Measurements from ENCODE around the gene KLHDC4. TPM values are rescaled to one million over a fixed set of nuclear protein-coding genes. Genes with fewer than 3 reads are reported as not detected.

The KLHDC4 gene
- total RNA-seq, 4 donors from 2014 or later, result 39.4 to 125 (median 63.6) TPM

- no peak for DNase-seq
- Histone ChIP-seq H3K27me3 (no peaks in the 10 kb centered on the region), H3K4me1 (peaks cover 0 to 4% (median 0%) of the 10 kb centered on the region in 4 donors), H3K36me3 (no peaks in the 10 kb centered on the region), H3K9me3 (no peaks in the 10 kb centered on the region), H3K27ac (no peak overlapping the region), H3K4me3 (no peak overlapping the region)
- TF ChIP-seq, protein P1, sequence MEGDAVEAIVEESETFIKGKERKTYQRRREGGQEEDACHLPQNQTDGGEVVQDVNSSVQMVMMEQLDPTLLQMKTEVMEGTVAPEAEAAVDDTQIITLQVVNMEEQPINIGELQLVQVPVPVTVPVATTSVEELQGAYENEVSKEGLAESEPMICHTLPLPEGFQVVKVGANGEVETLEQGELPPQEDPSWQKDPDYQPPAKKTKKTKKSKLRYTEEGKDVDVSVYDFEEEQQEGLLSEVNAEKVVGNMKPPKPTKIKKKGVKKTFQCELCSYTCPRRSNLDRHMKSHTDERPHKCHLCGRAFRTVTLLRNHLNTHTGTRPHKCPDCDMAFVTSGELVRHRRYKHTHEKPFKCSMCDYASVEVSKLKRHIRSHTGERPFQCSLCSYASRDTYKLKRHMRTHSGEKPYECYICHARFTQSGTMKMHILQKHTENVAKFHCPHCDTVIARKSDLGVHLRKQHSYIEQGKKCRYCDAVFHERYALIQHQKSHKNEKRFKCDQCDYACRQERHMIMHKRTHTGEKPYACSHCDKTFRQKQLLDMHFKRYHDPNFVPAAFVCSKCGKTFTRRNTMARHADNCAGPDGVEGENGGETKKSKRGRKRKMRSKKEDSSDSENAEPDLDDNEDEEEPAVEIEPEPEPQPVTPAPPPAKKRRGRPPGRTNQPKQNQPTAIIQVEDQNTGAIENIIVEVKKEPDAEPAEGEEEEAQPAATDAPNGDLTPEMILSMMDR (IDR thresholded peaks at IDR 0.05), result no peak
- no peak for TF ChIP-seq POLR2A (IDR thresholded peaks at IDR 0.05)
Measured at GRCh38 chr16:87675111-87675719, 90.6 kb downstream of the KLHDC4 start.

DNA sequence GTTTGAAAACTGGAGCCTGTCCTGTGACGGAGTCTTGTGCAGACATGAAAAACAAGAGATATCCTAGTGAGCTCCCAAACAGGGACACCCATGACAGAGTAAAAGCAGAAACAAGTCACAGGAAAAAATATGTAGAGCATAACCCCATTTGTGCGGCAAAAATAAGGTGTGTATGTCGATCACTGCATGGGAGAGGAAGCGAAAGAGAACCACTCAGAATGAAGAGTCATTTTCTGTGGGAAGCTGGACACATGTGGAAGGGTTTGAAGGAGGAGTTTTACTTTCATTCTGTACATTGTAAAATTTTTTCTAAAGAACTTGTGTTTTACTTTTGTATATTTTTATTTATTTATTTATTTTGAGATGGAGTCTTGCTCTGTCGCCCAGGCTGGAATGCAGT lies 91.4 kb downstream of the KLHDC4 start:
- DNase-seq, result no peak
- peak overlapping the region in 1 of 4 donors; percentile 25 for H3K27ac ChIP-seq
- H3K4me3 ChIP-seq, result no peak overlapping the region
- H3K36me3 ChIP-seq, result no peaks in the 10 kb centered on the region
- H3K9me3 ChIP-seq, result no peaks in the 10 kb centered on the region
- TF ChIP-seq, protein P1 (IDR thresholded peaks at IDR 0.05), result no peak
- TF ChIP-seq POLR2A (IDR thresholded peaks at IDR 0.05), result no peak
- no peaks in the 10 kb centered on the region for H3K27me3 ChIP-seq
- peaks cover 0 to 4% (median 0%) of the 10 kb centered on the region in 4 donors for H3K4me1 ChIP-seq

GRCh38 chr16:87671715-87672270 lies 94.0 kb downstream of the KLHDC4 start:
- H3K4me3 ChIP-seq, result no peak overlapping the region
- DNase-seq, result peak in 2 of 3 donors; percentile 42 to 55
- peak overlapping the region in 1 of 4 donors; percentile 67 for H3K27ac ChIP-seq
- H3K4me1 ChIP-seq, result peaks cover 0 to 4% (median 0%) of the 10 kb centered on the region in 4 donors
- no peak for TF ChIP-seq POLR2A (IDR thresholded peaks at IDR 0.05)
- TF ChIP-seq, protein P1 (IDR thresholded peaks at IDR 0.05), result no peak
- H3K9me3 ChIP-seq, result no peaks in the 10 kb centered on the region
- H3K27me3 ChIP-seq, result no peaks in the 10 kb centered on the region
- H3K36me3 ChIP-seq, result no peaks in the 10 kb centered on the region

GRCh38 chr16:87671221-87671620 lies 94.6 kb downstream of the KLHDC4 start:
- TF ChIP-seq, protein P1 (IDR thresholded peaks at IDR 0.05), result no peak
- no peak for TF ChIP-seq POLR2A (IDR thresholded peaks at IDR 0.05)
- no peaks in the 10 kb centered on the region for H3K36me3 ChIP-seq
- no peaks in the 10 kb centered on the region for H3K27me3 ChIP-seq

GRCh38 chr16:87669672-87670071 lies 96.1 kb downstream of the KLHDC4 start:
- DNase-seq, result no peak
- Histone ChIP-seq H3K36me3 (no peaks in the 10 kb centered on the region), H3K27ac (no peak overlapping the region), H3K9me3 (no peaks in the 10 kb centered on the region), H3K4me3 (no peak overlapping the region), H3K27me3 (no peaks in the 10 kb centered on the region), H3K4me1 (peaks cover 0 to 4% (median 0%) of the 10 kb centered on the region in 4 donors)
- TF ChIP-seq, protein P1 (IDR thresholded peaks at IDR 0.05), result no peak
- TF ChIP-seq POLR2A (IDR thresholded peaks at IDR 0.05), result no peak

More at GRCh38 chr16:87671221-87671620, 94.6 kb downstream of the KLHDC4 start:
- Histone ChIP-seq H3K4me3 (no peak overlapping the region), H3K9me3 (no peaks in the 10 kb centered on the region), H3K27ac (peak overlapping the region in 1 of 4 donors; percentile 67), H3K4me1 (peaks cover 0 to 4% (median 0%) of the 10 kb centered on the region in 4 donors)
- no peak for DNase-seq
